Measurements from ENCODE around the gene ASAP2. TPM values are rescaled to one million over a fixed set of nuclear protein-coding genes. Genes with fewer than 3 reads are reported as not detected.

ASAP2 gene
- polyA plus RNA-seq, 4 donors: 10.8 to 21.9 (median 13.8) TPM

DNA sequence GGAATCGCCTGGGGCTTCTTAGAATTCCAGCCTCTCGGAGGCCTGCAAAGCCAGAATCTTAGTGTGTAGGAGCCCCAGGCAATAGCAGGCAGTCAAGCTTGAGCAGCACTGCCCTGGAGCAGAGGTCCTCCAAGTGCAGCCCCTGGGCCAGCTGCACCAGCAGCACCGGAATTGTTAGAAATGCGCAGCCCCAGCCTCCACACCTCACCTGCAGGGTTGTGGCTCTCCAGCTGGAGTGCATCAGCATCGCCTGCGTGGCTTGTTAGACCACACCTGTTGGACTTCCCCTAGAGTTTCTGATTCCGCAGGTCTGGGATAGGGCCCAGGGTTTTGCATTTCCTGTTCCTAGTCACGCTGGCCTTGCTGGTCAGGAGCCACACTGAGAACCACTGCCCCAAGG lies 100.3 kb downstream of the ASAP2 start:
- Histone ChIP-seq H3K4me1 (ENCODE audit: control insufficient read depth in 3 of 3, insufficient read depth in 2 of 3, low read depth in 1 of 3, low read length in 2 of 3) (peaks cover 0 to 13% (median 2%) of the 10 kb centered on the region in 3 donors), H3K9me3 (ENCODE audit: control insufficient read depth in 2 of 2, insufficient read depth in 1 of 2, low read depth in 1 of 2, low read length in 1 of 2) (no peaks in the 10 kb centered on the region), H3K4me3 (ENCODE audit: low read depth in 1 of 3, low read length in 3 of 3) (no peak overlapping the region), H3K27ac (ENCODE audit: low read depth in 1 of 3, low read length in 2 of 3) (peak overlapping the region in 1 of 3 donors; percentile 2), H3K36me3 (ENCODE audit: control insufficient read depth in 3 of 3, insufficient read depth in 2 of 3, low read depth in 1 of 3, low read length in 3 of 3) (peaks cover 0 to 30% (median 0%) of the 10 kb centered on the region in 3 donors), H3K27me3 (ENCODE audit: control insufficient read depth in 3 of 3, insufficient read depth in 3 of 3, low read length in 3 of 3) (no peaks in the 10 kb centered on the region)
- DNase-seq (no peak), FAIRE-seq (no peak)
- WGBS, 3 donors: 73 to 86% (median 83%) methylated on average over 8 of the region's 8 CpGs

DNA sequence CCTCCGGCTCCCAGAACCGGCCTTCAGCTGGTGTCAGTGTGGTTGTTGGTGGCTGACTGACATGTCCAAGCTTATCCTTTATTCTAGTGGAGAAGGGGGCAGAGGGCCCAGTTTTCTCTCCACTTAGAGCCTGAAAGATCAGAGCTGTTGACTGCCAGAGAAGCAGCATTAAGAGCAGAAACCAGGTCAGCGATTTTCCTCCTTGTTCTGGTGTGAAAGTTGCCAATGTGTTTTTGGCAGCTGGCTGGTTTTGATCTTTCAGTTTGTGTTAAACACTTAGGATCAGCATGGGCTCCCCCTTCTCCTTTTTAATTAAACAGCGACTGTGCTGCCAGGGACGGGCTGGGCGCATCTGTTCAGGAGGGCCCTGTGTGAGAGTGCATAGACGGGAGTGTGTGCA lies 100.9 kb downstream of the ASAP2 start:
- FAIRE-seq: no peak
- no peak overlapping the region for H3K27ac ChIP-seq (ENCODE audit: low read depth in 1 of 3, low read length in 2 of 3)
- WGBS, 3 donors: 77 to 86% (median 84%) methylated on average over 7 of the region's 7 CpGs

DNA sequence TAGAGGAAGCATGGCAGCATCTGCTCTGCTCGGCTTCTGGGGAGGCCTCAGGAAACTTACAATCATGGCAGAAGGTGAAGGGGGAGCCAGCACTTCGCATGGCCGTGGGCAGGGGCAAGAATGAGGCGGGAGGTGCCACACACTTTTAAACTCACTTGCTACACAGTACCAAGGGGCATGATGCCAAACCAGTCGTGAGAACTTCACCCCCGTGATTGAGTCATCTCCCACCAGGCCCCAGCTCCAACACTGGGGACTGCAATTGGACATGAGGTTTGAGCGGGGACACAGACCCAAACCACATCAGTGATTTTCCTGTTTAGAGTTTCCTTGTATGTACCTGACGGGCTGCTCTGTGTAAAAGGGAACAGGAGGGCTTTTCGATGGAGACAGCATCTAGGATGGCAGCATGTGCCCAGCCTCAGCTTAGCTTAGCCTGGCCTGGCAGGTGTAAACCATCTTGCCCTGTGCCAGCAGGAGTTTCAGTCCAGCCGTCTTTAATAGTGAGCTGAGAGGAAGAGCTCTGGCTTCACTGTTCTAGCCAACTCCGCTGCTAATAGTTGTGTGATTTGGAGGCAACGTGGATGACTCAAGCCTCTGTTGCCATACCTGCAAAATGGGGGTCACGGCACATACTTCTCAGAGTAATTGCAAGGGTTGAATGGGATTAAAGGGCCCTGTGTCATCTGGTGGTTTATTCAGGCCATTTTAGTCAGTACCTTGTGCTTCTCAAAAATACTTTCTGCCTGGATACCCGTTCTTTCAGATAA lies 101.8 kb downstream of the ASAP2 start:
- H3K27ac ChIP-seq (ENCODE audit: low read depth in 1 of 3, low read length in 2 of 3): no peak overlapping the region
- H3K9me3 ChIP-seq (ENCODE audit: control insufficient read depth in 2 of 2, insufficient read depth in 1 of 2, low read depth in 1 of 2, low read length in 1 of 2): no peaks in the 10 kb centered on the region
- FAIRE-seq (no peak), DNase-seq (no peak)
- 78 to 86% (median 84%) methylated on average over 14 of the region's 14 CpGs for WGBS, 3 donors
- peaks cover 0 to 28% (median 0%) of the 10 kb centered on the region in 3 donors for H3K36me3 ChIP-seq (ENCODE audit: control insufficient read depth in 3 of 3, insufficient read depth in 2 of 3, low read depth in 1 of 3, low read length in 3 of 3)
- H3K27me3 ChIP-seq (ENCODE audit: control insufficient read depth in 3 of 3, insufficient read depth in 3 of 3, low read length in 3 of 3): no peaks in the 10 kb centered on the region
- H3K4me3 ChIP-seq (ENCODE audit: low read depth in 1 of 3, low read length in 3 of 3): no peak overlapping the region
- peaks cover 0 to 13% (median 2%) of the 10 kb centered on the region in 3 donors for H3K4me1 ChIP-seq (ENCODE audit: control insufficient read depth in 3 of 3, insufficient read depth in 2 of 3, low read depth in 1 of 3, low read length in 2 of 3)

More for the DNA sequence above, 100.9 kb downstream of the ASAP2 start:
- peaks cover 0 to 13% (median 2%) of the 10 kb centered on the region in 3 donors for H3K4me1 ChIP-seq (ENCODE audit: control insufficient read depth in 3 of 3, insufficient read depth in 2 of 3, low read depth in 1 of 3, low read length in 2 of 3)
- H3K9me3 ChIP-seq (ENCODE audit: control insufficient read depth in 2 of 2, insufficient read depth in 1 of 2, low read depth in 1 of 2, low read length in 1 of 2): no peaks in the 10 kb centered on the region
- H3K27me3 ChIP-seq (ENCODE audit: control insufficient read depth in 3 of 3, insufficient read depth in 3 of 3, low read length in 3 of 3): no peaks in the 10 kb centered on the region
- peaks cover 0 to 31% (median 0%) of the 10 kb centered on the region in 3 donors for H3K36me3 ChIP-seq (ENCODE audit: control insufficient read depth in 3 of 3, insufficient read depth in 2 of 3, low read depth in 1 of 3, low read length in 3 of 3)
- no peak overlapping the region for H3K4me3 ChIP-seq (ENCODE audit: low read depth in 1 of 3, low read length in 3 of 3)
- DNase-seq: no peak

DNA sequence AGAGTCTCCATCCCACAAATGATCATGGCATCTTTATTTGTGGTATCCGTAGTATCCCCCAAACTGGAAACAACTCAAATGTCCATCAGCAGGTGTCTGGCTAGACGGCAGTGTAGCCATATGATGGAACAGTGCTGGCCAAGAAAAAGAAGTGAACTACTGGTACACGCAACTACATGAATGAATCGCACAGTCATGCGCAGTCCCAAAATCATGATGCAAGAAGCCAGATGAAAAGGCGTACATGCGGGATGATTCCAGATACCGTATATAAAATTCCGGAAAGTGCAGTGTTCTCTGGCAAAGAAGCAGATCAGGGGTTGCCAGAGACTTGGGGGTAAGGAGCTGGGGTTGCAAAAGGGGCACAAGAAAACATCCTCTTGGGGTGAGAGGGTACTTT lies 102.5 kb downstream of the ASAP2 start:
- Histone ChIP-seq H3K27me3 (ENCODE audit: control insufficient read depth in 3 of 3, insufficient read depth in 3 of 3, low read length in 3 of 3) (no peaks in the 10 kb centered on the region), H3K4me3 (ENCODE audit: low read depth in 1 of 3, low read length in 3 of 3) (no peak overlapping the region), H3K36me3 (ENCODE audit: control insufficient read depth in 3 of 3, insufficient read depth in 2 of 3, low read depth in 1 of 3, low read length in 3 of 3) (peaks cover 0 to 26% (median 0%) of the 10 kb centered on the region in 3 donors), H3K4me1 (ENCODE audit: control insufficient read depth in 3 of 3, insufficient read depth in 2 of 3, low read depth in 1 of 3, low read length in 2 of 3) (peaks cover 0 to 13% (median 2%) of the 10 kb centered on the region in 3 donors), H3K27ac (ENCODE audit: low read depth in 1 of 3, low read length in 2 of 3) (no peak overlapping the region), H3K9me3 (ENCODE audit: control insufficient read depth in 2 of 2, insufficient read depth in 1 of 2, low read depth in 1 of 2, low read length in 1 of 2) (no peaks in the 10 kb centered on the region)
- 92 to 96% (median 96%) methylated on average over 9 of the region's 9 CpGs for WGBS, 3 donors
- FAIRE-seq (no peak), DNase-seq (no peak)

DNA sequence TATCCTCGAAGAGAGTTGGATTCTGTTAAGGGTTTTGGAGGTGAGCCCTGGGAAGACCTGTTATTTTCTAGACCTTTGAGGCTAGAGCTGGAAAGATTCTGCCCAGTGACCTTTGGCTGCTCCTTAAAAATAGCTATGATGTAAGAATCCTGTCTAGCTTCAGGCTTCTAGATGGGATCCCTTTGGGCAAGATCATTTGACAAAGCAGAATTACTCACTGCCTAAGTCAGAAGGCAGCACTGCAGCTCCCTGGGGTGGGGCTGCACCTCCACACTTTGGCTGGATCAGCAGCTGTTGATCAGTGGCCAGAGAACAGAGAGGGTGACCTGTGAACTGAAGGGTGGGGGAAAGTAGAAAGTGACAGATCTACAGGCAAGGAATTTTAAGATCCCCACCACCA lies 103.8 kb downstream of the ASAP2 start:
- Histone ChIP-seq H3K27ac (ENCODE audit: low read depth in 1 of 3, low read length in 2 of 3) (peak overlapping the region in 2 of 3 donors; percentile 27 to 61), H3K36me3 (ENCODE audit: control insufficient read depth in 3 of 3, insufficient read depth in 2 of 3, low read depth in 1 of 3, low read length in 3 of 3) (peaks cover 0 to 28% (median 0%) of the 10 kb centered on the region in 3 donors), H3K9me3 (ENCODE audit: control insufficient read depth in 2 of 2, insufficient read depth in 1 of 2, low read depth in 1 of 2, low read length in 1 of 2) (no peaks in the 10 kb centered on the region), H3K4me1 (ENCODE audit: control insufficient read depth in 3 of 3, insufficient read depth in 2 of 3, low read depth in 1 of 3, low read length in 2 of 3) (peaks cover 0 to 13% (median 2%) of the 10 kb centered on the region in 3 donors), H3K27me3 (ENCODE audit: control insufficient read depth in 3 of 3, insufficient read depth in 3 of 3, low read length in 3 of 3) (no peaks in the 10 kb centered on the region), H3K4me3 (ENCODE audit: low read depth in 1 of 3, low read length in 3 of 3) (no peak overlapping the region)
- DNase-seq (peak; percentile 44 to 80), FAIRE-seq (no peak)
- 18 to 37% (median 23%) methylated on average over 1 of the region's 1 CpG for WGBS, 3 donors

DNA sequence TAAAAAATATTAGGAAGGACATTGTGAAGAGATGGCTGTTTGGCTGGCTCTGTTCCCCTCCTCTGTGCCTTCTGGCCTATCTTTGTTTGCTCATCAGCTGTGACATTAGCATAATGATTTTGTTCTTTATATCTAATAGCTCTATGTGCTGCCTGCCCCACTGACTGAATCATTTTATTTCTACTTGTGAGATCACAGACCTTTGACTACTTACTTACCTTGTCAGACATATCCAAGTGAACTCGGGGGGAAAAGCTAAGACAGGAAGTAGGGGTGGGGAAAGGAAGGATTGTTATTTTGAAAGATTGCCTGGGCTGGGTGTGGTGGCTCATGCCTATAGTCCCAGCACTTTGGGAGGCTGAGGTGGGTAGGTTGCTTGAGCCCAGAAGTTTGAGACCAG lies 104.2 kb downstream of the ASAP2 start:
- H3K9me3 ChIP-seq (ENCODE audit: control insufficient read depth in 2 of 2, insufficient read depth in 1 of 2, low read depth in 1 of 2, low read length in 1 of 2): no peaks in the 10 kb centered on the region
- WGBS, 3 donors: 4 to 12% (median 8%) methylated on average over 1 of the region's 1 CpG
- H3K27ac ChIP-seq (ENCODE audit: low read depth in 1 of 3, low read length in 2 of 3): peak overlapping the region in 2 of 3 donors; percentile 27 to 61
- no peaks in the 10 kb centered on the region for H3K27me3 ChIP-seq (ENCODE audit: control insufficient read depth in 3 of 3, insufficient read depth in 3 of 3, low read length in 3 of 3)
- no peak for FAIRE-seq
- DNase-seq: peak in 1 of 2 donors; percentile 41
- peaks cover 0 to 30% (median 0%) of the 10 kb centered on the region in 3 donors for H3K36me3 ChIP-seq (ENCODE audit: control insufficient read depth in 3 of 3, insufficient read depth in 2 of 3, low read depth in 1 of 3, low read length in 3 of 3)
- H3K4me1 ChIP-seq (ENCODE audit: control insufficient read depth in 3 of 3, insufficient read depth in 2 of 3, low read depth in 1 of 3, low read length in 2 of 3): peaks cover 0 to 13% (median 2%) of the 10 kb centered on the region in 3 donors
- no peak overlapping the region for H3K4me3 ChIP-seq (ENCODE audit: low read depth in 1 of 3, low read length in 3 of 3)

DNA sequence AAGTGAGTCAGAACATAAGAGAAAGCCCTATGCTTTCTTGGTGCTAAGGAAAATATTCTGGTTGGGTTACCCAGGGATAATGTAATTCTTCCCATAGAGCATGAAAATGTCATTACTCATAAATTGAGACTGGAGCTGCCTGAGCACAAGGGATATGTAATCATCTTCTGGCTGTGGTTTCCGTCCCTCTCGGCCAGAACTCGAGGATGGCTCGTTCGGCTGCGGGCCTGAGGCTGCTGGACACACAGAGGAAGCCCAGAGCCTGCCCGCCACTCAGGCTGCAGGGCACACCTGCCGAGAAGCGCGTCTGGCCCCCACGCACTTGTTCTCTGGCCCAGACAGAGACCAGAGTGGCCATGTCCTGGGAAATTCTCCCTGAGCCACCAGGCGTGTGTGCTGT lies 104.9 kb downstream of the ASAP2 start:
- H3K9me3 ChIP-seq (ENCODE audit: control insufficient read depth in 2 of 2, insufficient read depth in 1 of 2, low read depth in 1 of 2, low read length in 1 of 2): no peaks in the 10 kb centered on the region
- H3K4me3 ChIP-seq (ENCODE audit: low read depth in 1 of 3, low read length in 3 of 3): no peak overlapping the region
- H3K27ac ChIP-seq (ENCODE audit: low read depth in 1 of 3, low read length in 2 of 3): no peak overlapping the region
- DNase-seq (no peak), FAIRE-seq (no peak)
- peaks cover 0 to 30% (median 0%) of the 10 kb centered on the region in 3 donors for H3K36me3 ChIP-seq (ENCODE audit: control insufficient read depth in 3 of 3, insufficient read depth in 2 of 3, low read depth in 1 of 3, low read length in 3 of 3)
- H3K27me3 ChIP-seq (ENCODE audit: control insufficient read depth in 3 of 3, insufficient read depth in 3 of 3, low read length in 3 of 3): no peaks in the 10 kb centered on the region
- WGBS, 3 donors: 63 to 82% (median 75%) methylated on average over 12 of the region's 12 CpGs
- peaks cover 0 to 13% (median 2%) of the 10 kb centered on the region in 3 donors for H3K4me1 ChIP-seq (ENCODE audit: control insufficient read depth in 3 of 3, insufficient read depth in 2 of 3, low read depth in 1 of 3, low read length in 2 of 3)

DNA sequence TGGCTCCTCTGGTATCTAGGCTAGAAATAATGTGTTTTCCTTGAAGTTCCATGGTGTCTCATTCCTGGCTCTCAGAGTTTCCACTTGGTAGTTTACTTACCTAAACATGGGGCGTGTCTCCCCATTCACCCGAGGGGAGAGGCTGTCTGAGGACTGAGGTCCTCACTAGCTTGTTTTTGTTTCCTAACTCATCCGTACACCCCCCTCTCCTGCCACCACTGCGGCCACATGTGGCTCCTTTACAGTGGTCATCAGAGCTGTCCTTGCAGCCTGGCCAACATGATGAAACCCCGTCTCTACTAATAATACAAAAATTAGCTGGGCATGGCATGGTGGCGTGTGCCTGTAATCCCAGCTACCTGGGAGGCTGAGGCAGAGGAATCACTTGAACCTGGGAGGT lies 106.0 kb downstream of the ASAP2 start:
- WGBS, 3 donors: 86 to 91% (median 90%) methylated on average over 6 of the region's 6 CpGs
- Histone ChIP-seq H3K27me3 (ENCODE audit: control insufficient read depth in 3 of 3, insufficient read depth in 3 of 3, low read length in 3 of 3) (no peaks in the 10 kb centered on the region), H3K4me1 (ENCODE audit: control insufficient read depth in 3 of 3, insufficient read depth in 2 of 3, low read depth in 1 of 3, low read length in 2 of 3) (peaks cover 0 to 13% (median 2%) of the 10 kb centered on the region in 3 donors), H3K36me3 (ENCODE audit: control insufficient read depth in 3 of 3, insufficient read depth in 2 of 3, low read depth in 1 of 3, low read length in 3 of 3) (peaks cover 0 to 20% (median 0%) of the 10 kb centered on the region in 3 donors), H3K9me3 (ENCODE audit: control insufficient read depth in 2 of 2, insufficient read depth in 1 of 2, low read depth in 1 of 2, low read length in 1 of 2) (no peaks in the 10 kb centered on the region), H3K27ac (ENCODE audit: low read depth in 1 of 3, low read length in 2 of 3) (no peak overlapping the region), H3K4me3 (ENCODE audit: low read depth in 1 of 3, low read length in 3 of 3) (no peak overlapping the region)
- FAIRE-seq: no peak
- no peak for DNase-seq

All from small intestine (tissue), 7 donors.